HepG2 (cell line): ENCODE data around the gene CIROP. TPM values are rescaled to one million over a fixed set of nuclear protein-coding genes. Genes with fewer than 3 reads are reported as not detected.
A peak's percentile ranks its signal among the peaks of the same experiment; 100 is the strongest.

Experiments used
- DMAP1 ChIP-seq: IDR thresholded peaks from 2 replicates; pipeline ENCODE4 v1.6.1; 2016
- GPN1 ChIP-seq: sonication (generic); formaldehyde crosslinking; IDR thresholded peaks from 2 replicates; pipeline ENCODE4 v1.5.1; 2020; ENCODE audit warnings: missing genetic modification reagents, borderline replicate concordance
- ZBTB40 ChIP-seq, 2 experiments: fragments of 450-650 bp in 1 of 2; sonication (generic) in 1 of 2; formaldehyde crosslinking in 1 of 2; IDR thresholded peaks; 2 replicates each; pipeline versions ENCODE4 v1.6.1 to v1.8.0; 2016 to 2022; ENCODE audit warnings: antibody characterized with exemption in 1 of 2, mild to moderate bottlenecking in 1 of 2, missing genetic modification reagents in 1 of 2
- ZGPAT ChIP-seq: IDR thresholded peaks from 2 replicates; pipeline ENCODE4 v1.6.1; 2016; ENCODE audit warnings: mild to moderate bottlenecking
- ZNF512B ChIP-seq: sonication (generic); formaldehyde crosslinking; IDR thresholded peaks from 2 replicates; pipeline ENCODE4 v1.5.1; 2020; ENCODE audit warnings: missing genetic modification reagents, mild to moderate bottlenecking, borderline replicate concordance
- ZNF556 ChIP-seq: sonication (generic); formaldehyde crosslinking; IDR thresholded peaks from 2 replicates; pipeline ENCODE4 v1.4.0; 2020; ENCODE audit warnings: mild to moderate bottlenecking, missing genetic modification reagents, borderline replicate concordance
- polyA plus RNA-seq, 8 experiments: library from polyadenylated mRNA; depleted of rRNA in 3 of 8; stranded (reverse) in 7 of 8; unstranded in 1 of 8; fragments of >200 nt; fragmentation: Illumina TruSeq in 4 of 8; extraction: Trizol in 4 of 8; gene quantifications; 2 replicates each; pipeline versions ENCODE4 v1.2.1 to v1.2.3, GENCODE V29; 2011 to 2016; ENCODE audit warnings: low read depth in 4 of 8, missing spikeins in 1 of 8, mixed read lengths in 1 of 8; ENCODE audit not compliant: insufficient read depth in 1 of 8
- total RNA-seq, 5 experiments: library from RNA; depleted of rRNA; stranded (reverse); fragments of >200 nt; fragmentation: Illumina TruSeq; extraction: Trizol; gene quantifications; 2 replicates each; pipeline ENCODE4 v1.2.3, GENCODE V29; 2016; ENCODE audit warnings: low read depth in 1 of 5
- TF ChIP-seq, protein P1 (sequence below): sonication (generic); formaldehyde crosslinking; IDR thresholded peaks from 2 replicates; pipeline ENCODE4 v1.9.0; 2021; ENCODE audit warnings: mild to moderate bottlenecking, missing genetic modification reagents

Gene CIROP
- total and polyA plus RNA-seq, 2 of the 13 experiments (the other 11 are each of a cell fraction or from before 2014, with no cell fraction given), result 0.07 TPM; not detected in 1

GRCh38 chr14:23120541-23121251, 15.9 kb upstream of the CIROP start (continued):
- TF ChIP-seq ZGPAT (CRISPR knock-in tag) (peak; percentile 81), DMAP1 (CRISPR knock-in tag) (no peak), ZNF556 (CRISPR knock-in tag) (peak; percentile 92; the same call in 1 of the 2 replicates), GPN1 (CRISPR knock-in tag) (no peak), ZBTB40 (IDR thresholded peaks at IDR 0.05) (no peak), ZBTB40 (CRISPR knock-in tag; IDR thresholded peaks at IDR 0.05) (0 out of 2 replicates have a peak, but pooled peaks have one; percentile 32), ZNF512B (CRISPR knock-in tag) (peak; percentile 35; the same call in 1 of the 2 replicates)
- TF ChIP-seq, protein P1, sequence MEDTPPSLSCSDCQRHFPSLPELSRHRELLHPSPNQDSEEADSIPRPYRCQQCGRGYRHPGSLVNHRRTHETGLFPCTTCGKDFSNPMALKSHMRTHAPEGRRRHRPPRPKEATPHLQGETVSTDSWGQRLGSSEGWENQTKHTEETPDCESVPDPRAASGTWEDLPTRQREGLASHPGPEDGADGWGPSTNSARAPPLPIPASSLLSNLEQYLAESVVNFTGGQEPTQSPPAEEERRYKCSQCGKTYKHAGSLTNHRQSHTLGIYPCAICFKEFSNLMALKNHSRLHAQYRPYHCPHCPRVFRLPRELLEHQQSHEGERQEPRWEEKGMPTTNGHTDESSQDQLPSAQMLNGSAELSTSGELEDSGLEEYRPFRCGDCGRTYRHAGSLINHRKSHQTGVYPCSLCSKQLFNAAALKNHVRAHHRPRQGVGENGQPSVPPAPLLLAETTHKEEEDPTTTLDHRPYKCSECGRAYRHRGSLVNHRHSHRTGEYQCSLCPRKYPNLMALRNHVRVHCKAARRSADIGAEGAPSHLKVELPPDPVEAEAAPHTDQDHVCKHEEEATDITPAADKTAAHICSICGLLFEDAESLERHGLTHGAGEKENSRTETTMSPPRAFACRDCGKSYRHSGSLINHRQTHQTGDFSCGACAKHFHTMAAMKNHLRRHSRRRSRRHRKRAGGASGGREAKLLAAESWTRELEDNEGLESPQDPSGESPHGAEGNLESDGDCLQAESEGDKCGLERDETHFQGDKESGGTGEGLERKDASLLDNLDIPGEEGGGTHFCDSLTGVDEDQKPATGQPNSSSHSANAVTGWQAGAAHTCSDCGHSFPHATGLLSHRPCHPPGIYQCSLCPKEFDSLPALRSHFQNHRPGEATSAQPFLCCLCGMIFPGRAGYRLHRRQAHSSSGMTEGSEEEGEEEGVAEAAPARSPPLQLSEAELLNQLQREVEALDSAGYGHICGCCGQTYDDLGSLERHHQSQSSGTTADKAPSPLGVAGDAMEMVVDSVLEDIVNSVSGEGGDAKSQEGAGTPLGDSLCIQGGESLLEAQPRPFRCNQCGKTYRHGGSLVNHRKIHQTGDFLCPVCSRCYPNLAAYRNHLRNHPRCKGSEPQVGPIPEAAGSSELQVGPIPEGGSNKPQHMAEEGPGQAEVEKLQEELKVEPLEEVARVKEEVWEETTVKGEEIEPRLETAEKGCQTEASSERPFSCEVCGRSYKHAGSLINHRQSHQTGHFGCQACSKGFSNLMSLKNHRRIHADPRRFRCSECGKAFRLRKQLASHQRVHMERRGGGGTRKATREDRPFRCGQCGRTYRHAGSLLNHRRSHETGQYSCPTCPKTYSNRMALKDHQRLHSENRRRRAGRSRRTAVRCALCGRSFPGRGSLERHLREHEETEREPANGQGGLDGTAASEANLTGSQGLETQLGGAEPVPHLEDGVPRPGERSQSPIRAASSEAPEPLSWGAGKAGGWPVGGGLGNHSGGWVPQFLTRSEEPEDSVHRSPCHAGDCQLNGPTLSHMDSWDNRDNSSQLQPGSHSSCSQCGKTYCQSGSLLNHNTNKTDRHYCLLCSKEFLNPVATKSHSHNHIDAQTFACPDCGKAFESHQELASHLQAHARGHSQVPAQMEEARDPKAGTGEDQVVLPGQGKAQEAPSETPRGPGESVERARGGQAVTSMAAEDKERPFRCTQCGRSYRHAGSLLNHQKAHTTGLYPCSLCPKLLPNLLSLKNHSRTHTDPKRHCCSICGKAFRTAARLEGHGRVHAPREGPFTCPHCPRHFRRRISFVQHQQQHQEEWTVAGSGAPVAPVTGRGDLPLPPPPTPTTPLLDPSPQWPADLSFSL, result no peak
